K562 (cell line): ENCODE results near the gene TNFSF9.

Experiments used
- ARID3A ChIP-seq: IDR thresholded peaks from 2 replicates; pipeline ENCODE4 v1.6.1; 2012; ENCODE audit warnings: low read depth, low read length, improper control_type of control experiment, borderline replicate concordance
- BCLAF1 ChIP-seq, 2 experiments: fragments of 450-650 bp in 1 of 2; IDR thresholded peaks; 2 replicates each; pipeline ENCODE4 v1.6.1; 2011 to 2017; ENCODE audit warnings: low read depth in 2 of 2, antibody characterized with exemption in 1 of 2, borderline replicate concordance in 1 of 2, low read length in 1 of 2, mild to moderate bottlenecking in 1 of 2, mixed read lengths in 1 of 2; ENCODE audit not compliant: control insufficient read depth in 1 of 2
- BHLHE40 ChIP-seq: IDR thresholded peaks from 2 replicates; pipeline ENCODE4 v1.6.1; 2011; ENCODE audit warnings: low read length, improper control_type of control experiment
- CREB5 ChIP-seq: fragments of 250-450 bp; sonication (Bioruptor Pico); IDR thresholded peaks from 2 replicates; pipeline ENCODE4 v1.5.0; 2020; ENCODE audit warnings: mild to moderate bottlenecking
- DPF2 ChIP-seq: fragments of 450-650 bp; IDR thresholded peaks from 2 replicates; pipeline ENCODE4 v1.6.1; 2016
- EZH2 ChIP-seq: IDR thresholded peaks from 2 replicates; pipeline ENCODE4 v1.6.1; 2012; ENCODE audit warnings: low read depth, mild to moderate bottlenecking, inconsistent platforms, low read length, borderline replicate concordance
- NFIC ChIP-seq: fragments of 450-650 bp; IDR thresholded peaks from 2 replicates; pipeline ENCODE4 v1.6.1; 2017; ENCODE audit warnings: mild to moderate bottlenecking, inconsistent platforms
- NR3C1 ChIP-seq: sonication (generic); formaldehyde crosslinking; IDR thresholded peaks from 2 replicates; pipeline ENCODE4 v1.8.1; 2022; ENCODE audit warnings: missing genetic modification reagents
- POLR3G ChIP-seq: IDR thresholded peaks from 2 replicates; pipeline ENCODE4 v1.6.1; 2011; ENCODE audit not compliant: insufficient read length, insufficient replicate concordance; ENCODE audit errors: extremely low read depth
- TAF15 ChIP-seq: fragments of 200-400 bp; formaldehyde crosslinking; IDR thresholded peaks from 2 replicates; pipeline ENCODE4 v1.6.1; 2017; ENCODE audit warnings: mild to moderate bottlenecking, low read depth, low read length, moderate library complexity
- ZFX ChIP-seq: sonication (generic); formaldehyde crosslinking; IDR thresholded peaks from 2 replicates; pipeline ENCODE4 v1.8.0; 2022; ENCODE audit warnings: mild to moderate bottlenecking, missing genetic modification reagents, moderate library complexity
- ZNF12 ChIP-seq: sonication (generic); formaldehyde crosslinking; IDR thresholded peaks from 2 replicates; pipeline ENCODE4 v1.4.0; 2020; ENCODE audit warnings: mild to moderate bottlenecking, missing genetic modification reagents
- TF ChIP-seq, protein P1 (sequence below), 3 experiments: IDR thresholded peaks in 2 of 3; conservative IDR thresholded peaks in 1 of 3; 2 replicates each; pipeline ENCODE4 v1.5.1; 2011 to 2012; ENCODE audit warnings: low read length in 3 of 3, mild to moderate bottlenecking in 3 of 3, control low read depth in 2 of 3, improper control_type of control experiment in 1 of 3, inconsistent platforms in 1 of 3, low read depth in 1 of 3, mixed read lengths in 1 of 3, moderate library complexity in 1 of 3; ENCODE audit not compliant: insufficient read depth in 2 of 3
- TF ChIP-seq, protein P2 (sequence below): fragments of 450-650 bp; formaldehyde crosslinking; IDR thresholded peaks from 2 replicates; pipeline ENCODE4 v1.4.0; 2022; ENCODE audit warnings: missing genetic modification characterization

GRCh38 chr19:6500837-6501739 lies 29.7 kb upstream of the TNFSF9 start:
- TF ChIP-seq ZNF12 (no peak), NFIC (no peak), NR3C1 (CRISPR knock-in tag) (no peak), TAF15 (no peak), ARID3A (no peak), BCLAF1 (IDR thresholded peaks at IDR 0.05; ENCODE audit: borderline replicate concordance in 1 of 2, control insufficient read depth in 1 of 2, low read depth in 2 of 2, low read length in 1 of 2) (no peak), POLR3G (no peak), ZFX (CRISPR knock-in tag) (no peak), BHLHE40 (no peak), CREB5 (CRISPR knock-in tag) (no peak), DPF2 (no peak), EZH2 (no peak)
- TF ChIP-seq, protein P1, sequence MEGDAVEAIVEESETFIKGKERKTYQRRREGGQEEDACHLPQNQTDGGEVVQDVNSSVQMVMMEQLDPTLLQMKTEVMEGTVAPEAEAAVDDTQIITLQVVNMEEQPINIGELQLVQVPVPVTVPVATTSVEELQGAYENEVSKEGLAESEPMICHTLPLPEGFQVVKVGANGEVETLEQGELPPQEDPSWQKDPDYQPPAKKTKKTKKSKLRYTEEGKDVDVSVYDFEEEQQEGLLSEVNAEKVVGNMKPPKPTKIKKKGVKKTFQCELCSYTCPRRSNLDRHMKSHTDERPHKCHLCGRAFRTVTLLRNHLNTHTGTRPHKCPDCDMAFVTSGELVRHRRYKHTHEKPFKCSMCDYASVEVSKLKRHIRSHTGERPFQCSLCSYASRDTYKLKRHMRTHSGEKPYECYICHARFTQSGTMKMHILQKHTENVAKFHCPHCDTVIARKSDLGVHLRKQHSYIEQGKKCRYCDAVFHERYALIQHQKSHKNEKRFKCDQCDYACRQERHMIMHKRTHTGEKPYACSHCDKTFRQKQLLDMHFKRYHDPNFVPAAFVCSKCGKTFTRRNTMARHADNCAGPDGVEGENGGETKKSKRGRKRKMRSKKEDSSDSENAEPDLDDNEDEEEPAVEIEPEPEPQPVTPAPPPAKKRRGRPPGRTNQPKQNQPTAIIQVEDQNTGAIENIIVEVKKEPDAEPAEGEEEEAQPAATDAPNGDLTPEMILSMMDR (IDR thresholded peaks at IDR 0.05 in 2 of 3, conservative IDR thresholded peaks at IDR 0.05 in 1 of 3; ENCODE audit: insufficient read depth in 2 of 3, low read depth in 1 of 3, low read length in 3 of 3), result no peak
- TF ChIP-seq, protein P2, sequence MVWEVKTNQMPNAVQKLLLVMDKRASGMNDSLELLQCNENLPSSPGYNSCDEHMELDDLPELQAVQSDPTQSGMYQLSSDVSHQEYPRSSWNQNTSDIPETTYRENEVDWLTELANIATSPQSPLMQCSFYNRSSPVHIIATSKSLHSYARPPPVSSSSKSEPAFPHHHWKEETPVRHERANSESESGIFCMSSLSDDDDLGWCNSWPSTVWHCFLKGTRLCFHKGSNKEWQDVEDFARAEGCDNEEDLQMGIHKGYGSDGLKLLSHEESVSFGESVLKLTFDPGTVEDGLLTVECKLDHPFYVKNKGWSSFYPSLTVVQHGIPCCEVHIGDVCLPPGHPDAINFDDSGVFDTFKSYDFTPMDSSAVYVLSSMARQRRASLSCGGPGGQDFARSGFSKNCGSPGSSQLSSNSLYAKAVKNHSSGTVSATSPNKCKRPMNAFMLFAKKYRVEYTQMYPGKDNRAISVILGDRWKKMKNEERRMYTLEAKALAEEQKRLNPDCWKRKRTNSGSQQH (CRISPR knock-in tag), result no peak
